ENCODE results near the gene SLIT3. TPM values are rescaled to one million over a fixed set of nuclear protein-coding genes. Genes with fewer than 3 reads are reported as not detected.

SLIT3 gene
- total RNA-seq, 2 donors from 2014 or later = 6.6 to 6.7 TPM

- no peak for TF ChIP-seq CTCF (IDR thresholded peaks at IDR 0.05)
- no peak for TF ChIP-seq POLR2A (IDR thresholded peaks at IDR 0.05)
- Histone ChIP-seq H3K4me3 (no peak overlapping the region), H3K9me3 (no peaks in the 10 kb centered on the region), H3K27ac (no peak overlapping the region), H3K36me3 (replicated peaks in 1 of 2; ENCODE audit: insufficient read depth in 1 of 2, low read depth in 2 of 2) (no peaks in the 10 kb centered on the region), H3K27me3 (no peaks in the 10 kb centered on the region), H3K4me1 (no peaks in the 10 kb centered on the region)
- intact Hi-C loops (cut with DNase I) = no loop called here
- WGBS, 2 donors = 45 to 59% methylated on average over 1 of the region's 1 CpG
- DNase-seq (no peak), ATAC-seq (no peak)
Measured at GRCh38 chr5:169025491-169025890, 275.4 kb downstream of the SLIT3 start.

- intact Hi-C loops (cut with DNase I) = no loop called here
- Histone ChIP-seq H3K36me3 (replicated peaks in 1 of 2; ENCODE audit: insufficient read depth in 1 of 2, low read depth in 2 of 2) (no peaks in the 10 kb centered on the region), H3K27ac (no peak overlapping the region), H3K27me3 (no peaks in the 10 kb centered on the region), H3K9me3 (no peaks in the 10 kb centered on the region), H3K4me3 (no peak overlapping the region), H3K4me1 (no peaks in the 10 kb centered on the region)
- WGBS, 2 donors = 65% methylated on average over 11 of the region's 11 CpGs
- ATAC-seq (no peak), DNase-seq (no peak)
- TF ChIP-seq POLR2A (IDR thresholded peaks at IDR 0.05) (no peak), CTCF (IDR thresholded peaks at IDR 0.05) (no peak)
Measured at GRCh38 chr5:169024421-169024820, 276.5 kb downstream of the SLIT3 start.

GRCh38 chr5:169022718-169023117 lies 278.2 kb downstream of the SLIT3 start:
- Histone ChIP-seq H3K4me3 (no peak overlapping the region), H3K4me1 (no peaks in the 10 kb centered on the region), H3K9me3 (no peaks in the 10 kb centered on the region), H3K27ac (no peak overlapping the region), H3K27me3 (no peaks in the 10 kb centered on the region), H3K36me3 (replicated peaks in 1 of 2; ENCODE audit: insufficient read depth in 1 of 2, low read depth in 2 of 2) (no peaks in the 10 kb centered on the region)
- intact Hi-C loops (cut with DNase I) = no loop called here
- no peak for TF ChIP-seq POLR2A (IDR thresholded peaks at IDR 0.05)
- TF ChIP-seq CTCF (IDR thresholded peaks at IDR 0.05) = no peak
- 72 to 76% methylated on average over 4 of the region's 4 CpGs for WGBS, 2 donors
- DNase-seq (no peak), ATAC-seq (no peak)

DNA sequence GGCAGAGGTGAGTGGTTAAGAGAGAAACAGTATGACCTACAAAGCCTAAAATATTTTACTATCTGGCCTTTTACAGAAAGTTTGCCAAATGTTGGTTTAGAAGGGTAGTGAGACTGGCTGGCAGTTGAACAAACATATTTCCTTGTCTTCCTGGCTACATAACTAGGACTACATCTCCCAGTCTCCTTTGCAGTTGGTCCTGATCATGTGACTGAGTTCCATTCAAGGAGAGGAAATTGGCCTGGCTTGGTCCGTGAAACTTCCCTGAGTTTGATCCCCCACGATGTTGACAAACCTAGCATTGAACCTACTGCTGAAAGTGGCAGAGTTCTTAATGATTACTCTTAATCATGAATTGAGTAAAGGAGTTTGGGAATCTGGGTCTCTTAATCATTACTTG lies 280.8 kb downstream of the SLIT3 start:
- ATAC-seq (peak; percentile 75), DNase-seq (peak in 3 of 4 donors; percentile 9 to 24 (median 18))
- WGBS, 2 donors = 17 to 23% methylated on average over 2 of the region's 2 CpGs
- H3K27ac ChIP-seq = no peak overlapping the region
- no peaks in the 10 kb centered on the region for H3K27me3 ChIP-seq
- no peak overlapping the region for H3K4me3 ChIP-seq
- TF ChIP-seq POLR2A (IDR thresholded peaks at IDR 0.05) (no peak), CTCF (IDR thresholded peaks at IDR 0.05) (no peak)
- intact Hi-C loops (cut with DNase I) = no loop called here
- H3K9me3 ChIP-seq = no peaks in the 10 kb centered on the region
- no peaks in the 10 kb centered on the region for H3K36me3 ChIP-seq (replicated peaks in 1 of 2; ENCODE audit: insufficient read depth in 1 of 2, low read depth in 2 of 2)
- no peaks in the 10 kb centered on the region for H3K4me1 ChIP-seq

DNA sequence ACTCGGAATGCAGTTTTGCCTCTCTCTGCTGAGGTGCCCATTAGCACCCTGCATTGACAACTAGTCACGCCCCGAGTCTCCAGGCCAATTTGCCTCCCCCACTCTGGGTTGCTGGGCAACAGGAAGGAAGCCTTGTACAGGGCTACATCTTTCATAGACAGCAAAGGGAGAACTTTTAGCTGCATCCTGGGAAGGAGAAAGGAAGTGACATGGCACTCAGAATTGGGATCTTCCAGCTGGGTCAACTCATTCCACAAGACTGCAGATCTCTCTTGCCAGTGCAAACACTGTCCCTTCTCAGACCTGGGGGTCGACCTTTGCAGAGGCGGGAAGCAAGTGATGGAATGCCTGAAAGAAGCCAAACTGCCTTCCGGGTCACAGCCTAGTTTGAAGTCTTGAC lies 282.0 kb downstream of the SLIT3 start:
- intact Hi-C loops (cut with DNase I) = no loop called here

More for the DNA sequence above, 282.0 kb downstream of the SLIT3 start:
- TF ChIP-seq CTCF (IDR thresholded peaks at IDR 0.05) = no peak
- no peaks in the 10 kb centered on the region for H3K27me3 ChIP-seq
- ATAC-seq = peak; percentile 35
- H3K27ac ChIP-seq = no peak overlapping the region
- H3K9me3 ChIP-seq = no peaks in the 10 kb centered on the region
- H3K4me1 ChIP-seq = no peaks in the 10 kb centered on the region
- DNase-seq = no peak
- H3K36me3 ChIP-seq (replicated peaks in 1 of 2; ENCODE audit: insufficient read depth in 1 of 2, low read depth in 2 of 2) = no peaks in the 10 kb centered on the region
- 13 to 36% methylated on average over 4 to 6 of the region's 6 CpGs for WGBS, 2 donors
- no peak overlapping the region for H3K4me3 ChIP-seq
